GM19468 (cell line): Measurements from ENCODE around the gene C8B.

Experiments used
- ATAC-seq: cut with Tn5 transposase; IDR thresholded peaks from one replicate; pipeline ENCODE4 v1.9.1; 2021; ENCODE audit warnings: mild to moderate bottlenecking, moderate library complexity, moderate number of reproducible peaks; ENCODE audit not compliant: unreplicated experiment; ENCODE audit errors: extremely low read depth

C8B gene

DNA sequence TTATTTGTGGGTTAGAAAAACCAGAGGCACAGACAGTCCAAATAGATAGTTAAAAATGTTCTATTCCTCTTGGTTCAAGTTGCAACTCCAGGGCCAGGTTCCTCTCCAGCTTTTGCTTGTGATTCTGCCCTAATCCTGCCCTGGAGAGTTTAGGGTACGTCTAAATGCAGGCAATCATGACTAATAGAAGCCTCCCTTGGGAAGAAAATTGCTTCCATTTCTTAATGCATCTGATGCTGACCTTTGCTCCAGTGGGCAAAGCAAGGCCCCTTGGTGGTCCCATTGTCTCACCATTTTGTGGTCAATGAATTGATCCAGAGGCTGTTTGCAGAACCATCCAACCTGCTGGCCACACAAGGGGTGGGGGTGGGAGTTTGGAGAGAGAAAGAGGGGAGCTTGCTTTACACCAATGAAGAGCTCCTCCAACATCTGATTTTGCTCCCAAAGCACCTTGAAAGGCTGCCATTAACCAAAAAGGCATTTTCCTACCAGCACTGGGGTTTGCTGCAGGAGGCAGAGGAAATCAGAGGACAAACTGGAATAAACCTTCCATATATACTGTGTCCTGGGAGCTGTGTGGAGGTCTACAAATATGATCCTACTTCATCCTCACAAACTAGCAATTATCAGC lies 31.3 kb downstream of the C8B start:
- ATAC-seq = no peak

DNA sequence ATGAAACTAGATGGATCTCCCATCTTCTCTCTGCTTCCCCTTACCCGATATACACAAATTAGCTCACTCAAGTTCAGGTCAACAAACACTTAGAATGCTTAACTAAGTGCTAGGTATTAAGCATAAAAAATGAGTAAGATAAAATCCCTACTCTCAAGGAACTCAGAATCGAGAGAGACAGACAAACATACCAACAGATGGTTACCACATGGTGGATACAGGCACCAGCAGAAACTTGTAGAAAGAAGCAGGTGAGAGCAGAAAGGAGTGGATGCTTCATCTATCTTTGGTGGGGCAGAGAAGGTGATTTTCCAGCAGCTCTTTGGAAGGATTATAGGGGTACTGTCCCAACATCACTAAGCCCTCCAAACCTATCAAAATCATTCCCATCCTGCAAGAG lies 32.2 kb downstream of the C8B start:
- no peak for ATAC-seq

DNA sequence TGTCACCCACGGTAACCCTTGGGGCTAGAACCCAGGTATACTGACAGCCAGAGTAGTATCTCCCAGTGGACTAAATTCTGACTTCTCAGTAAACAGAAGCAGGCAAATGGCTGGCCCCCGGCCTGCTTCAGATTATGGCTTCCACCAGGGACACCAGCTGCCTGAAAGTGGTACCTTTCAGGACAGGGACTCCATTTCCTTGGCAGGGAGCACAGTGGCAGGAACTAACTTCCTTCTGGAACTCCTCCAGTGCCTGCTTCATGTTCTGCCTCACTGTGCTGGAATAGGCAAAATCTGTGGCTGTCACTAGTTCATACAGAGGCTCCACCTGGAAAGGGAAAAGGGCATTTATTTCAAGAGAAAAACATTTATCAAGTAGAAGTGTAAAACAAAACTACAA lies 32.7 kb downstream of the C8B start:
- no peak for ATAC-seq

GRCh38 chr1:56931686-56932085 lies 34.1 kb downstream of the C8B start:
- ATAC-seq = no peak

DNA sequence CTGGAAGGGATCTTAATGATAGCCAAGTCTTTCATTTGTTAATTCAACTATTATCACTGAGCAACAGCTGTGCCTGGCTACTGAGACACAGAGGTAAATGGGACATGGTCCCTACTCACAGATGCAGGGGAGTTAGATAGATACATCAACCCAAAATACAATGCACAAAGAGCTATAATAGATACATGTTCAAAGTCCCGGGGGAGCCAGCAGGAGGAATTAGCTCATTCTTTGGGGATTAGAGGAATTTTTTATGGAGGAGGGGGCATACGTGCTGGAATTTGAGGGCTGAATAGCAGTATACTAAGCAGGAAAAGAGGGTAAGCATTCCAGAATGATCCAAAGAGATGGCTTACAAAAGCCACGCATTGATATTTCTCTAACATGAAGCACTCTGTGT lies 34.6 kb downstream of the C8B start:
- ATAC-seq = no peak

GRCh38 chr1:56929492-56929891 lies 36.3 kb downstream of the C8B start:
- no peak for ATAC-seq

DNA sequence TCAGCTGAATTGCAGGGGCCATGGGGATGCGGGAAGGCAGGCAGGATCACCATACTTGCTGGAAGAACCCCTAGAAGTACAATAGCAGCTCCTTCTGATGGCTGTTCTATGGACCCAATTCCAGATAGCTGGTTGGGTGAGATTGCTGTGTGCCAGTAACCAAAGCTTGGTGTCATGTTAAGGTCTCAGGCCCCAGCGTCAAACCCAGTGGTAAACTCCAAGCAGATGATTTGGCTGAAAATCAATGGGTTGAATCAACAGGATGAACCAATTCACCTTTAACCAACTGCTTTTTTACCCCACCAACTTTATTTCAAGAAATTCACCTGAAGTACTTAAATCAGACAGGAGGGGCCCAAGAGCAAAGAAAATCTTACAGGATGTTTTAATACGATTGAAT lies 37.8 kb downstream of the C8B start:
- ATAC-seq = no peak

DNA sequence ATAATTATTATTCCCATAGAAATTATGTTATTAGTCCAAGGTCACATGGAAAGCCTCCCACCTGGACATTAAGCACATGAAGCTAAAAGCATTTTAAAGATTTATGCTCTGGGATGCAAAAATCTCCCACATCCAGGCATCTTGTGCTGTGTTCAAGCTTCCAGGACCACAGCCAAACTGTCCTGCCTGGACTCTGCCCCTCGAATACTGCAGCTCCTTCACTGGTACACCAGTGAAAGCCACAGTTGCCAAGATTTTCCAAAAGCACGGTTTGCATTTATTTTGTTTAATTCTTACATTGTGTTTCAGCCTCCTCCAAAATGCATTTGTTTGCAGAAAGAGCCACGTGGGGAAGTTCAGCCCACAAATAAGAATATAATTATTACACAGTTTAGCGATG lies 38.6 kb downstream of the C8B start:
- no peak for ATAC-seq

DNA sequence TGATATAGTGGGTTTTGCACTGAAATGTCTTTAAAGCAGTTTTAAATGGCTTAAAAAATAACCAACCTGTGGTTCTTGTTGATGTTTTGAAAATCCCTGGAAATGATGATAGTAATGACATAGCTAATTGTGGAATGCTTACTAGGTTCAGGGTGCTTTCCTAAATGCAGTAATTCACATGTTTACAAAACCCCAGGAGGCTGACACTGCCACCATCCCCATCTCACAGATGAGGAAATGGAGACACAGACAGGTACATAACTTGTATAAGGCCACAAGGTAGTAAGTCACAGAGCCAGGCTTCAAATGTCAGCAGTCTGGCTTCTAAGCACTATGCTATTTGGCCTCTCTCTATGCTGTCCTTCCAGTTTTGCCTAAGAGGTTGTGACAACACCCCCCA lies 40.6 kb downstream of the C8B start:
- no peak for ATAC-seq

DNA sequence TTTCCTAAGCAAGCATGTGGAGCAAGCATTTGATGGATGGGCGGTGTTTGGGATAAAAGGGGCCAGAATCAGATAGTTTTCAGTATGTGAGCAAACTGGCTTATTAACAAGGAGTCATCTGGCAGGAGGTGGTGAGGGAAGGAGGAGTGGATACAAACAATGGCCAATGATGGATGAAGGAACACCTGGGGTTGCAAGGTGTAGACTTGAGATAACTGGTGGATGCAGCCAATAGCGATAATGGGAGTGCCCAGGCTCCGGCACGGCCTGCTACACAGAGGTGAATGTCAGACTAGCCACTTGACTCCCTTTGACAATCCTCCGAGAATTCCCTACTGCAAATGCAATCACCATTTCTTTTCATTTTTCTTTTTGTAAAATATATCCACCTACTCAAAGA lies 41.7 kb downstream of the C8B start:
- no peak for ATAC-seq

- no peak for ATAC-seq
Measured at GRCh38 chr1:56923201-56923600, 42.6 kb downstream of the C8B start.

DNA sequence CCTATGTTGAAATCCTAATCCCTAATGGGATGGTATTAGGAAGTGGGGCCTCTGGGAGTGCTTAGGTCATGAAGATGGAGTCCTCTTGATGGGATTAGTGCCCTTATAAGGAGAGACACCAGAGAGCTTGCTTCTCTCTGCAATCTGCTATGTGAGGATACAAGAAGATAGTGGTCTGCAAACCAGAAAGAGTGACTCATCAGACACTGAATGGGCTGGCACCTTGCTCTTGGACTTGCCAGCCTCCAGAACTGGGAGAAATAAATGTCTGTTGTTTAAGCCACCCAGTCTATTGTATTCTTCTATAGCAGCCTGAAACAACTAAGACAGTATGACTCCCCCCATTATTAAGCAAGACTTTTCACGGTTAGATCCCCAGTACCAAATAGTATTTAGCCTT lies 43.3 kb downstream of the C8B start:
- no peak for ATAC-seq

- no peak for ATAC-seq
Measured at GRCh38 chr1:56922070-56922469, 43.7 kb downstream of the C8B start.

- ATAC-seq = no peak
Measured at GRCh38 chr1:56921479-56921878, 44.3 kb downstream of the C8B start.

GRCh38 chr1:56920591-56921001 lies 45.2 kb downstream of the C8B start:
- no peak for ATAC-seq

GRCh38 chr1:56917356-56917755 lies 48.5 kb downstream of the C8B start:
- ATAC-seq = no peak

DNA sequence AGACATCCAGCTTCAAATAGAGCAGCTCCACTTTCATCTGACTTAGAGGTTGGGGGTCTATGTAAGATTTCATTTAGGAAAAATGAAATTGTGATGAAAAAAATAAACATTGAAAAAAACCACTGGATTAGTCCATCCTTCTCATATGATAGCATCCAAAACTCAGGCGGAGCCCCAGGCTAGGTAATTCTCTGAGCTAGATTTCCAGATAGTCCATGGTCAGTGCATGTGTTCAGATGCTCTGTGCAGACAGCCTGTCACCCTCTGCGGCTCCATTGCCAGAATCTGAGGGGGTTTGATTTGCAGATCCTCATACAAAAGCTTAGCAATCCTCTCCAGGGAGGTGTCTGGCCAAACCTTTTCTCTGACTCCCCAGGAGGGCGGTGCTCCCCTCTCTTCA lies 49.2 kb downstream of the C8B start:
- no peak for ATAC-seq

- ATAC-seq = no peak
Measured at GRCh38 chr1:56915960-56916359, 49.9 kb downstream of the C8B start.

GRCh38 chr1:56912325-56912724 lies 53.5 kb downstream of the C8B start:
- ATAC-seq = no peak

DNA sequence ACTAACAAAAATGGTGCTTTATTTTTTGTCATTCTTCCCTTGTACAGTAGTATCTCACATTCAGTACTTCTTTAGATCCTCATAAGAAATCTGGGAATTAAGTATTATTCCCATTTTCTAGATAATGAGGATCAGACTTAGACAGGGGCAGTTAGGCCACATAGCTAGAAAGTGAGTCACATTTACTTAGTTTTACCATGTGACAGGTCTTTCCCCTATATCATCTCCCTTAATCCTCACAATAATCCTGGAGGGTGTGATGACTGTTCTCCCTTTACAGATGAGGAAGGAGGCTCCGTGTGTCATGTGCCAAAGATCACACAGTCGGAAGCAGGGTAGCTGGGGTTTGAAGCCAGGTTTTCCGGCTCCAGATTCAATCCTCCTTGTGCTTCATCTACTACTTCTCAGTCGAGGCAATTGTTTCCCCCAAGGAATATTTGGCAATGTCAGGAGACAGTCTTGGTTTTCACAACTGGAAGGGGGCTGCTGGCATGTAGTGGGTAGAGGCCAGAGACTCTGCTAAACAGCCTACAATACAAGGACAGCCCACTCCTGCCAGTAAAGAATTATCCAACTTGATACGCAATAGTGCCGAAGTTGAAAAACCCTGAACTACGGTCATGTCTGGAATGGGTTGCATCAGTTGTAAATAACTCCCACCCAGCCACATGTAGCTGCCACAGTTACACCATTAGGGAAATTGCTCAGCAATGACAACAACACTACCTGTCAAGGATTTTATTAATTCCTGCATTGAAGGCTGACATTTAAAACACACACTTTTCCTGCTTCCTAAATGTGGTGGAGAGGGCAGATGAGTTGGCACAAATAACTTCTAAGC lies 54.5 kb downstream of the C8B start:
- no peak for ATAC-seq

- no peak for ATAC-seq
Measured at GRCh38 chr1:56910441-56910985, 55.3 kb downstream of the C8B start.
